Measurements from ENCODE around the gene SERAC1.
A peak's percentile ranks its signal among the peaks of the same experiment; 100 is the strongest.

The SERAC1 gene

GRCh38 chr6:158072083-158072721 is 95.9 kb downstream of the SERAC1 start:
- peak in 5 of 6 experiments; percentile 28 to 69 (median 44) for DNase-seq

GRCh38 chr6:158071121-158072082 is 96.7 kb downstream of the SERAC1 start:
- no peak for DNase-seq

GRCh38 chr6:158070513-158070912 is 97.5 kb downstream of the SERAC1 start:
- DNase-seq = no peak

- no peak for DNase-seq
Measured at GRCh38 chr6:158069800-158070195, 98.3 kb downstream of the SERAC1 start.

- DNase-seq = no peak
Measured at GRCh38 chr6:158068893-158069799, 98.9 kb downstream of the SERAC1 start.

- no peak for DNase-seq
Measured at GRCh38 chr6:158068156-158068892, 99.7 kb downstream of the SERAC1 start.

GRCh38 chr6:158067436-158068015 is 100.5 kb downstream of the SERAC1 start:
- DNase-seq = no peak

GRCh38 chr6:158066136-158066781 is 101.8 kb downstream of the SERAC1 start:
- DNase-seq = no peak

GRCh38 chr6:158064725-158065251 is 103.3 kb downstream of the SERAC1 start:
- DNase-seq = no peak

GRCh38 chr6:158063736-158064135 is 104.3 kb downstream of the SERAC1 start:
- no peak for DNase-seq

GRCh38 chr6:158061709-158062461 is 106.2 kb downstream of the SERAC1 start:
- no peak for DNase-seq

- no peak for DNase-seq
Measured at GRCh38 chr6:158061361-158061708, 106.7 kb downstream of the SERAC1 start.

- peak in 3 of 6 experiments; percentile 5 to 8 (median 5) for DNase-seq
Measured at GRCh38 chr6:158060455-158061360, 107.4 kb downstream of the SERAC1 start.
